Measurements from ENCODE around the gene VPS26C.

- TF ChIP-seq, protein P1, sequence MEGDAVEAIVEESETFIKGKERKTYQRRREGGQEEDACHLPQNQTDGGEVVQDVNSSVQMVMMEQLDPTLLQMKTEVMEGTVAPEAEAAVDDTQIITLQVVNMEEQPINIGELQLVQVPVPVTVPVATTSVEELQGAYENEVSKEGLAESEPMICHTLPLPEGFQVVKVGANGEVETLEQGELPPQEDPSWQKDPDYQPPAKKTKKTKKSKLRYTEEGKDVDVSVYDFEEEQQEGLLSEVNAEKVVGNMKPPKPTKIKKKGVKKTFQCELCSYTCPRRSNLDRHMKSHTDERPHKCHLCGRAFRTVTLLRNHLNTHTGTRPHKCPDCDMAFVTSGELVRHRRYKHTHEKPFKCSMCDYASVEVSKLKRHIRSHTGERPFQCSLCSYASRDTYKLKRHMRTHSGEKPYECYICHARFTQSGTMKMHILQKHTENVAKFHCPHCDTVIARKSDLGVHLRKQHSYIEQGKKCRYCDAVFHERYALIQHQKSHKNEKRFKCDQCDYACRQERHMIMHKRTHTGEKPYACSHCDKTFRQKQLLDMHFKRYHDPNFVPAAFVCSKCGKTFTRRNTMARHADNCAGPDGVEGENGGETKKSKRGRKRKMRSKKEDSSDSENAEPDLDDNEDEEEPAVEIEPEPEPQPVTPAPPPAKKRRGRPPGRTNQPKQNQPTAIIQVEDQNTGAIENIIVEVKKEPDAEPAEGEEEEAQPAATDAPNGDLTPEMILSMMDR (conservative IDR thresholded peaks at IDR 0.05) = no peak
- TF ChIP-seq ZFX (IDR thresholded peaks at IDR 0.05) = no peak
Observed at GRCh38 chr21:37237764-37238163, 29.4 kb downstream of the VPS26C start.

Measured in C4-2B (cell line).